NCI-H82 treated with DMSO at 0.1 percent for 48 hours (cell line): ENCODE results near the gene CRAT.
"Not testable (repeated sequence)": the region's sequence is repeated elsewhere in the genome, so short reads cannot be mapped to it uniquely, and the experiment has no call there.

Experiments
- DNase-seq: peaks from one replicate; lab custom pipeline; 2025; ENCODE audit not compliant: unreplicated experiment; lab: John Stamatoyannopoulos, UW

CRAT gene

DNA sequence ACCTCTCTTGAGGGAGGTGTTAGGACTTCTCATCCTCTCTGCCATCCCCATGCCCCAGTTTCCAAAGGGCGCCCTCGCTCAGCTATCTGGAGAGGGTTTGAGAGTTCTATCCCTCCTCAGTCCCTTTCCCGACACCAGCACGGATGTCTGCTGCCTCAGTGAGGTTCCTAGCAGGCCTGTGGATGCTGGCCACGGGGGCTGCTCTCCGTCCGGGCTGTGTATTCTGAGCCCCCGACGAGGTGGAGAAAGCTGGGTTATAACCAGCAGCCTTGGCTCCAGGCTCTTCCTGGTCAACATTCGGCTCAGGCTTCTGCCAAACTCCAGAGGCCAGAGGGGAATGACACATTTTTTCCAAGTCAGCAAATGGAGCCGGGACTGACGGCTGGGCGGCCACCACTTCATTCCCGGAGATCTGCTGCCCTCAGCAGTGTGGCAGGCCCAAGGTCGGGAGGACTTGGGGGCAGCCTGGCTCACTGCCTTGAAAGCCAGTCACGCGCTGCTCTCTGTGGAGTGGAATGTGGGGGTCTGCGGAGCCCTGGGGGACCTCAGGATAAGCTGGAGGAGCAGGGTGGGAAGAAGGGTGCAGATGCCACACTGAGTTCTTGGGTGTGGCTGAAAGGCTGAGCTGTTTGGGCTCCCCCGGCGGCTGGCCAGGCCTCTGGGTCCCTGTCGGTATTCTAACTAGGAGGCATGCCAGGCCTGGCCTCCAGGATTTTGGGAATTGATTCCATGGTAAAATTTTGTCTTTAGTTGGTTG is 28.1 kb upstream of the CRAT start:
- DNase-seq, result no peak

DNA sequence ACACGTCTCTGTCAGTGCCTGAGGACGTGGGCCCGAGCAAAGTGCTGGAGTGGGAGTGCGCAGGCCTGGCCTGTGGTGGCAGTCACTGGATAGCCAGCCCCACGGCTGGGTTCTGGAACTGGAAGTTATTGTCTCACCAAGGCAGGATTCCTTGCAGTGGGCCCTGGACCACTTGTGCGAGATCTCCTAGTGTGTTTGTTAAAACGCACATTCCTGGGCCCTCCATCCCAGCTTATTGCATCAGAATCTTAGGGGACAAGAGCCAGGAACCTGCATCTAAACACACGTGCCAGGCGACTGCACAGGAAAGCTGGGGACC is 27.5 kb upstream of the CRAT start:
- no peak for DNase-seq

DNA sequence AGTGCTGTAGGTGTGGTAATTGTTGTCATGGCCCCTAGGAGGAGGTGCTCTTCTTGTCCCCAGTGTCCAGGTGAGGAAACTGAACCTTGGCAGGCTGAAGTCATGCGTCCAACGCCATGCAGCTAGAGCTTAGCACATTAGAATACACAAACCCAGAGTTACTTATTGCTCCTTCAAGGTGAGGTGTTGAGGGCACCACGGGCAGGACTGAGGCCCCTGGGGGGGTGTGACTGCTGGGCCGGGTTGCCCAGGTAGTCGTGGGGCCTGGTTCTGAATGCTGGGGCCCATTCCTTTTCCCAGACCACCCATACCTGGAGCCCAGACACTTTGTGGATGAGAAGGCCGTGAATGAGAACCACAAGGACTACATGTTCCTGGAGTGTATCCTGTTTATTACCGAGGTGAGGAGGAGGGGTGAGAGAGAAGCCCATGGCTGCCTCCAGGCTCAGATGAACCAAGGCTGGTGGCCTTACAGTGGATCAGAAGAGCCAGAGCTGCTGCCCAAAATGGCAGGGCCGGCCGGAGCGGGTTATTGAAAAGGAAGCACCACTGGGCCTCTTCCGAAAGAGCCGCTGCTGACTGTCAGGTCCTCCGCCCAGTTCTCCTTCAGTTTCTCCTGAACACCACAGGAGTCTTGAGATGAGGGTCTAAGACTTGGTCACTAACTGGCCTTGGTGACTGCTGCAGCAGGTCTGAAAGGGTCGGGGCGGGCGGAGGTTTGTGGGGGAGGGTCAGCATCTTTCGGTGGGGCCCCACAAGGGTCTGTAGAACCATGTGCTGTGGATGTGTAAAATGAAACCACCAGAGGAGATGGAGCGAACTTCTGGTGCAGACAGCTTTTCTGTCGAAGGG is 26.9 kb upstream of the CRAT start:
- DNase-seq, result no peak

DNA sequence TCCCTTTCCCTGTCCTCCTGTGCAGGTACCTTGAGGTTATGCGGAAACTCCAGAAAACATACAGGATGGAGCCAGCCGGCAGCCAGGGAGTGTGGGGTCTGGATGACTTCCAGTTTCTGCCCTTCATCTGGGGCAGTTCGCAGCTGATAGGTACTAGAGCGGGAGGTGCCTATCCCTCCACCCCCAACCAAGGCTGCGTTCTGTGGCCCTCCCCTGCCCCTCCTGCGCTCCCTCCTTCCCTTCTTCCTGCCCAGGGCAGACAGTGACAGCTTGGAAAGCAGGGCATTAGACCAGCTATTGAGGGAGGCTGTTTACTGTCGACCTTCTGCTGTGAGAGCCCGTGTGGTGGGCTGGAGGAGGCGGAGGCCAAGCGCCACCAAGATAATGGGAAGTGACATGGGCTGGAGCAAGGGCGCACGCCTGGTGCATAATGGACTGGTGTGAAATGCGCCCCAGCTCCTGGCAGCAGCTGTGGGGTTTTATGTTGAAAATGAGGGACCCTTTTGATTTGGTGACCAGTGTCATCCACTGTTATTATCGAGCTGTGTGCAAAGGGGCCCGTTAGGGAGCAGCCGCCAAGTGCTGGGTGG is 25.9 kb upstream of the CRAT start:
- no peak for DNase-seq

DNA sequence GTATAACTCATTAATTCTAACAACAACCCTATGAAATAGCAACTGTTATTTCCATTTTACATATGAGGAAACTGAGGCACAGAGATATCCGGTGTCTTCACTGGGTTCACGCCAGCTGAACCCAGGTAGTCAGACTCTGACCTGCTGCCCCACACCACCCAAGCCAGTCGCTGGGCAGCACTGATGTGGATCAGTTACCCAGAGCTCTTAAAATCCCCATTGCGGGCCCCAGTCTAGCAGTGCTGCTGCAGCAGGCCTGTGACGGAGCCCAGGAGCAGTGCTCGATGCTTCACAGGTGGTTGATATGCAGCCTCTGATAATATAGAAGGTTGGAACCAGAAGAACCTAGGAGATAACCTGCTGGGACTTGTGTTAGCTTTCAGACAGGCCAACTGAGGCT is 24.9 kb upstream of the CRAT start:
- DNase-seq, result no peak

DNA sequence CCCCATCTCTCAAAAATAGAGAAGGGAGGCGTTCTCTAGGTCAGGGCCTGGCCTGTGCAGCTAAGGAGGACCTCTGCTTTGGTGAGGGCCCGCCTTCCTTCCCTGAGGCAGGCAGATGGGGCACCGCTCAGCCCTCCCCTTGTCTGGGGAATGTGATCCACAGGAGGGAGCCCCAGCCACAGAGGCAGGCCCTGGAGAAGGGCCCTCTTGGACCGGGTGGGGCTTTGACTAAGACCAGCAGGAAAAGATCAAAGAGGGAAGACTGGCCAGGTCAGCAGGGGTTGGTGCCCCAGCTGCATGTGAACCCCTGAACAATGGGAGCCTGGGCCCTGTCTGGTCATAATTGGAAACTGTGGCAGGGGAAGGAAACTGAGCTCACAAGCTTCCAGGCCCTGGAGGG is 22.5 kb upstream of the CRAT start:
- no peak for DNase-seq

DNA sequence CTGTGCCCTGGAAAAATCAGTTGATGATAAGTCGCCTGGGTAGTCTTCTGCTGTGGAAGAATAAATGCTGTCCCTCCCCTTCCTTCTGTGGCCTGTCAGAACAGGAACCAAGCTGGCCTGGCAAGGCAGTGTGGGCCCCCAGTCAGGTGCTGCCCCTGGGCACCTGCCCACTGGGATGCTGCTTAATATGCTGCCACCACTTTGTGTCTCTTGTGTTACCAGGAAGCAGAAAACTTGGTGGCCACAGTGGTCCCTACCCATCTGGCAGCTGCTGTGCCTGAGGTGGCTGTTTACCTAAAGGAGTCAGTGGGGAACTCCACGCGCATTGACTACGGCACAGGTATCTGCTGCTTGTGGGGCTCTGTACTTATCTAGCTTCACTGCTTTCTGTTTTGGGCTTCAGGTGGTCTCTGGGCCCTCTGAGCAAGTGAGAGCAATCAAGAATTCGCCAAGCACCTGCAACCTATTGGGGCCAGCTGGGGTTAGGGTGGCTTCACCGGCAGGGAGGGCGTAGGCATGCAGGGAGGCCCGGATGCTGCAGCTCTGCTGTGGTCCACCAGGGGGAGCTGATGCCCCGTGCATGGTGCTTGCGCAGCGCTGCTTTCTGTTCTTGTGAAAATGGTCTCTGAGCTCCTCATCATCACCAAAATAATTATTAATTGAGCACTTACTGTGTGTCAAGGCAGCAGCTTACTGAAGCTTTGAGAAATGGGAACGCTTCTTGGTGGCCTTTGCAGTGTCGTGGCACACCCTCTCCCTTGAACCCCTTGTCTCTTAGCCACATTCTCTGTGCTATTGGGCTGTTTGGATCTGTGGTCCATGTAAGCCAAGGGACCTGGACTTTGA is 20.9 kb upstream of the CRAT start:
- no peak for DNase-seq

DNA sequence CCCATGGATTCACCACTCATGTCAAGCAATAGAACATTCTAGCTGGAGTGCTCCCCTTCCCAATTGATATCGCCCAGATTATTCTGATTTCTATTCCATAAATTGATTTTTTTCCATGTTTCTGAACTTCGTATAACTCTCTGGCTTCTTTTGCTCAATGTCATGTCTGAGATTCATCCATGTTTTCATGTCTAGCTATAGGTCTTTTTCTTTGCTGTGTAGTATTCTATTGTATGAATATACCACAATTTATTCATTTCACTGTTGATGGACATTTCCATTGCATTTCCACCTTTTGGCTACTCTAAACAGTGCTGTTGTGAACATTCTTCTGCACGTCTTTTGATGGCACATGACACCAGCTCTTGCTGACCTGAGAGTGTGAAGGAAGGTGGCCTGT is 20.2 kb upstream of the CRAT start:
- no peak for DNase-seq

DNA sequence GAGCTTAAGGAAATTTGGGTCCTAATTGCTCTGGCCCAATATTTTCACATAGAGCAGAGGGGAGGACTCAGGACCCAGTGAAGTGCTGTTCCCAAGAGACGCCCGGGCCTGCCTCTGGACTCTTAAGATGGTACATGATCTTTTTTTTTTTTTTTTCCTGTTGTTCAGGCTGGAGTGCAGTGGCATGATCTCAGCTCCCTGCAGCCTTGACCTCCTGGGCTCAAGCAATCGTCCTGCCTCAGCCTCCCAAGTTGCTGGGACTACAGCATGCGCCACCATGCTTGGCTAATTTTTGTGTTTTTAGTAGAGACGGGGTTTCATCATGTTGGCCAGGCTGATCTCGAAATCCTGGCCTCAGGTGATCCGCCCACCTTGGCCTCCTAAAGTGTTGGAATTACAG is 19.7 kb upstream of the CRAT start:
- not testable (repeated sequence) for DNase-seq

DNA sequence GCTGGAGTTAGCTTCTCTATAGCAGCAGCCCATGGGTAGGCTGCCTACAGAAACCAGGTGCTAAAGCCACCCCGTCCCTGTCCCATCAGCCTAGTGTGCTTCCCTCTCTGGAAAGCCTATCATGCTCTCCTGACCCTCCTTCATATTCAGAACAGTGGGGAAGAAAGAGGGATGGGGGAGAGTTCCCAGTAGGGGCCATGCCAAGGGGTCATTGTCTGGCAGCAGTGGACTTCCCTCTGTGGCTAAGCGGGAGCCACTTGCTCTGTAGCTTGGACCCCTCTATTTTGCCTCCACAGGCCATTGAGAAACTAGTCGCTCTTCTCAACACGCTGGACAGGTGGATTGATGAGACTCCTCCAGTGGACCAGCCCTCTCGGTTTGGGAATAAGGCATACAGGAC is 18.1 kb upstream of the CRAT start:
- DNase-seq, result no peak

DNA sequence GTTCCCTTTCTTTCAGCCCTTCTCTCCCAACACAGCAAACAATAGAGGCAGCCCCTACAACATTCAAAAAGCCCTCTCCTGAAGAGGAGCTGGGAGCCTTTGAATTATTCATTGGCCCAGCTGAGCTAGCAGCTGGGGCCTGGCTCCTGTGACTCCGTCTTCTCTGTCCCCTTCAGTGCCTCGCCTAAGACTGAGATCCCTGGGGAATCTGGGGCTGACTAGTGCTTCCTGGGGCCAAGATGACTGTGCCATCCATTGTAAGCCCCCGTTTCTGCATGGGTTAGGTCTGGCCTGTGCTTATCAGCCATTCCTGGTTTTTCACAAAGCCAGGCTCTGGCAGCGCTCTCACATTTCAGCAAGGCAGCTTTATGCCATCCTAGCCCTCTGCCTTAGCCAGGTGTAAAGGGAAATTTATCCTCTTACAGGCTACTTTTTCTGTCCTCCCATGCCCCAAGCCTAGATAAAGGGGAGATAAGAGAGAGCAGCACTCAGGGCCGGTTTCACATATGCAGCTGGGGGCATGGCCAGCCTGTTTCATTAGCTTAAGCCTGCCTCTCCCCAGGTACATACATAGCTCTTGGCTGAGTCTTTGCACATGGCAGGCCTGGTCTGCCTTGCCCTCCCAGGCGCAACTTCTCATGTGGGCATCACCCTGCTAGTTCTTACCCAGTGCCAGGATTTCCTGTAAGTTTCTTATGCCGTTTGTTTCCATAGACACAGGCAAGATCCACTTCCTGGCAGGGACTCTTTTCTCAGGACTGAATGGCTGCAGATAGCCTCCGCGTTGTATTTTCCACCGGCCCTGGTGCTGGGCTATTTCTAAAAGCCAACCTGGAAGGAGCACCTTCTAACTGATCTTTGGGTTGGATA is 16.4 kb upstream of the CRAT start:
- no peak for DNase-seq

DNA sequence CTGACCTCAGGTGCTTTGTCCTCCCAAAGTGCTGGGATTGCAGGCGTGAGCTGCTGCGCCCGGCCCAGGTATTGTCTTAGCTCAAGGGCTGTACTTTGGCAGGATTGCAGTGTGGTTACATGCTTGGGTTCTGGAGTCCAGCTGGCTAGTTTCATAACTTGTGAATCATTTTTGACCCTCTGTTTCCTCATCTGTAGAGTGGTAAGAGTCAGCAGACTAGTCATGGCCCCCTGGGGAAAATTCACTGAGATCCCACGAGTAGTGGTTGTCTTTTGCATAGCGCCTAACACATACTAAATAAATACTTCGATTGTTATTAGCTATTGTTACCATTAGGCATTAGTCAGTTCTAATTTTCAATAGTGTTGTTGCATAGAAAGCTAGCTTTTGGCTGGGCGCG is 14.9 kb upstream of the CRAT start:
- no peak for DNase-seq

DNA sequence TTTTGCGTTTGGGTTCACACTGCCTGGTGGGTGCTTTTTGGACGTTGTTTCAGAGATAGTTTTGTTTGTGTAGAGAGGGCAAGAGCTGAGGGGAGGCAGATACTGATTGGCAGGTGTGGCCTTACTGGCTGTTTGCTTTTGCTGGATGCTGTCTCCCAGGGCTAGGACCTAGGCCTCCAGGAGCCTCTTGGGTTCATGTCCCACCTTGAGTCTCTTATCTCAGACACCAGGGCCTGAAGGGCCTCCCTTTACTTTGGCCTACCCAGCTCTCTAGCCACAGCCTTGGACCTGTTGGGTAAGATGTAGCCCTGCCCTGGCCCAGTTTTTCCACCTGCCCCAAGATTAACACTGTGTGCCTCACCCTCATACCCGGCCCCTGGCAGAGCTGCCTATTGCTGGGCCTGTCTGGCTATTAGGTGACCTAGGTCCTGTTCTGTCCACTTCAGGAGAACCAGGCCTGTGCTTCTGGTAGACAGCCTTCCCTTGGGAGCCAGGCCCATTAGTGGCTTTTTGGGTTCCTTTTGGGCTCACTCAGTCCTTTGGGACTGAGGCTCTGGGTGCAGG is 14.0 kb upstream of the CRAT start:
- DNase-seq, result no peak

DNA sequence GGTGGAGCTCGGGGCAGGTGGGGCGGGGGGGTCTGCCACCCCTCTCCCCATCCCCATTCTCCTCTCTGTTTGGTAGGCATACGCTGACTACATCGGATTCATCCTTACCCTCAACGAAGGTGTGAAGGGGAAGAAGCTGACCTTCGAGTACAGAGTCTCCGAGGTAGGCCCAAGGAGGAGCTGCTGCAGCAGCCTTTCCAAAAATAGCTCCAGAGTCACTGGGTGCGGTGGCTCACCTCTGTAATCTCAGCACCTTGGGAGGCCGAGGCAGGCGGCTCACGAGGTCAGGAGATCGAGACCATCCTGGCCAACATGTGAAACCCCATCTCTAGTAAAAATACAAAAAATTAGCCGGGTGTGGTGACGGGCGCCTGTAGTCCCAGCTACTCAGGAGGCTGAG is 12.4 kb upstream of the CRAT start:
- not testable (repeated sequence) for DNase-seq

DNA sequence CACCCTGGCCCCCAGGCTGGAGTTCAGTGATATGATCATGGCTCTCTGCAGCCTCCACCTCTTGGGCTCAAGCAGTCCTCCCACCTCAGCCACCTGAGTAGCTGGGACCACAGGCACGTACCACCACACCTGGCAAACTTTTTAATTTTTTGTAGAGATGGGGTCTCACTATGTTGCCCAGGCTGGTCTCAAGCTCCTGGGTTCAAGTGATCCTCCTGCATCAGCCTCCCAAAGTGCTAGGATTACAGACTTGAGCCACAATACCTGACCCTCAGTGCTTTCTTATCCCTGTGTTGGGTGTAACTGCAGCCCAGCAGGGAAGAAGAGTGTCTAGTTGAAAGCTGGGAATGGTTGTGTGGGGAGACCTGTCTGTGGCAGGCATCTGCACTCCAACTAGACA is 11.5 kb upstream of the CRAT start:
- DNase-seq, result no peak

DNA sequence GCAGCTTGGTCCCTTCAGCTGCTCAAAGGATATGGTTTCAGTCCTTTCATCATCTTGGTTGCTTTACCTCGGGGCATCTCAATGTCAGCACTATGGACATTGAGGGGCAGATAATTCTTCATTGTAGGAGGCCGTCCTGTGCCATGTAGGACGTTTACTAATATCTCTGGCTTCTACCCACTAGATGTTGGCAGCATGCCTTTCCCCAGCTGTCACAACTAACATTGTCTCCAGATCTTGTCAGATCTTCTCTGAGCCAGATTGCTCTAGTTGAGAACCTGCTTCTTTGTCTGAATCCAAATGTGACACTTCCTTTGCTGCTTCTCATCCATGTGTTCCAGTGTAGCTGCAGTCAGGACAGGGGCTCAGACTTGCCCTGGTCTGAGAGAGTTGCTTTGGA is 10.9 kb upstream of the CRAT start:
- no peak for DNase-seq

DNA sequence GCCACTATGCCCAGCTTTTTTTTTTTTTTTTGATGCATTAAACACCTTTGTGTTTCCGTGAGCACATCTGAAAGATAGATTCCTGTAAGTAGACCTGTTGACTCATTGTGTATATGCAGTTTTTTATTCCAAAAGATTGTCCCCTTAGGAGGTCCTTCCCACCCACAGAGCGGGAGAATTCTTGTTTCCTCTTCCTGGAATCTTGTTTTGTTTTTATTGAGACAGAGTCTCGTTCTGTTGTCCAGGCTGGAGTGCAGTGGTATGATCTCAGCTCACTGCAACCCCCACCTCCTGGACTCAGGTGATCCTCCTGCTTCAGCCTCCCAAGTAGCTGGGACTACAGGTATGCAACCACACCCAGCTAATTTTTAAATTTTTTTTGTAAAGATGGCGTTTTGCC is 8.2 kb upstream of the CRAT start:
- no peak for DNase-seq

DNA sequence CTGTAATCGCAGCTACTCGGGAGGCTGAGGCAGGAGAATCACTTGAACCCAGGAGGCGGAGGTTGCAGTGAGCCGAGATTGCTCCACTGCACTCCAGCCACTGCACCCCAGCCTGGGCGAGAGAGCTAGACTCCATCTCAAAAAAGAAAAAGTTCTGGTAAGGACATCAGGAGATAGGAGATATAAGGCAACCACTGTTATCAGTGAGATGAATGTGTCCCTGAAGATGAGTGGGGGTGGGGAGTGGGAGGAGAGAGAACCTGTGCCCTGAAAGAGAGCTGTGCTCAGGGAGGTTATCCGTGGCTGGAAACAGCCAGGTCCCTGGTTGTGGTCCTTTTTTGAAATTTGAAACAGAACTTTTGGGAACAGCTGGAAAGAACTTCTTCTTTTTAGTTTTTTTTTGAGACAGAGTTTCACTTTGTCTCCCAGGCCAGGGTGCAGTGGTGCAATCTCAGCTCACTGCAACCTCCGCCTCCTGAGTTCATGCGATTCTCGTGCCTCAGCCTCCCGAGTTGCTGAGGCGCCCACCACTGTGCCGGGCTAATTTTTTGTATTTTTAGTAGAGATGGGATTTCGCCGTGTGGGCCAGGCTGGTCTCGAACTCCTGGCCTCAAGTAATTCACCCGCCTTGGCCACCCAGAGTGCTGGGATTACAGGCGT is 3.2 kb upstream of the CRAT start:
- no peak for DNase-seq

DNA sequence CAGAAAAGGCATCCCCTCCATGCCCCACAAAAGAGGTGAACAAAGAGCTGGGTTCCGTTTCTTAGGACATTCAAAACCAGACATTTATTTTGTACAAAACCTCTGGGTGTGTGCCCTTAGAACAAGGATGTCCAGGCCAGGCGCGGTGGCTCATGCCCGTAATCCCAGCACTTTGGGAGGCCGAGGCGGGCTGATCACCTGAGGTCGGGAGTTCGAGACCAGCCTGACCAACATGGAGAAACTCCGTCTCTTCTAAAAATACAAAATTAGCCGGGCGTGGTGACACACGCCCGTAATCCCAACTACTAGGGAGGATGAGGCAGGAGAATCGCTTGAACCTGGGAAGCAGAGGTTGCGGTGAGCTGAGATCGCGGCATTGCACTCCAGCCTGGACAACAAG is 1.9 kb upstream of the CRAT start:
- DNase-seq, result not testable (repeated sequence)
